Esophagus muscularis mucosa (tissue), 4 donors: ENCODE data around the gene TMCC1.

Source experiments
- EP300 ChIP-seq: sonication (generic); formaldehyde crosslinking; IDR thresholded peaks from one replicate; pipeline ENCODE4 v1.6.1; 2017; ENCODE audit warnings: antibody characterized with exemption
- POLR2A ChIP-seq: fragments of 450-650 bp; IDR thresholded peaks from one replicate; pipeline ENCODE4 v1.6.1; 2017; ENCODE audit warnings: antibody characterized with exemption, moderate library complexity, mild to moderate bottlenecking, low read depth
- POLR2AphosphoS5 ChIP-seq, 2 donors: sonication (generic); formaldehyde crosslinking; IDR thresholded peaks; one replicate each; pipeline ENCODE4 v1.6.1; 2017; ENCODE audit warnings: antibody characterized with exemption in 2 of 2
- TF ChIP-seq, protein P1 (sequence below), 3 experiments: fragments of 200-600 bp in 2 of 3; fragments of 450-650 bp in 1 of 3; sonication (generic) in 2 of 3; IDR thresholded peaks; one replicate each; pipeline ENCODE4 v1.5.1; 2017 to 2019; ENCODE audit warnings: antibody characterized with exemption in 3 of 3, mild to moderate bottlenecking in 2 of 3, moderate library complexity in 1 of 3

- TF ChIP-seq, protein P1, sequence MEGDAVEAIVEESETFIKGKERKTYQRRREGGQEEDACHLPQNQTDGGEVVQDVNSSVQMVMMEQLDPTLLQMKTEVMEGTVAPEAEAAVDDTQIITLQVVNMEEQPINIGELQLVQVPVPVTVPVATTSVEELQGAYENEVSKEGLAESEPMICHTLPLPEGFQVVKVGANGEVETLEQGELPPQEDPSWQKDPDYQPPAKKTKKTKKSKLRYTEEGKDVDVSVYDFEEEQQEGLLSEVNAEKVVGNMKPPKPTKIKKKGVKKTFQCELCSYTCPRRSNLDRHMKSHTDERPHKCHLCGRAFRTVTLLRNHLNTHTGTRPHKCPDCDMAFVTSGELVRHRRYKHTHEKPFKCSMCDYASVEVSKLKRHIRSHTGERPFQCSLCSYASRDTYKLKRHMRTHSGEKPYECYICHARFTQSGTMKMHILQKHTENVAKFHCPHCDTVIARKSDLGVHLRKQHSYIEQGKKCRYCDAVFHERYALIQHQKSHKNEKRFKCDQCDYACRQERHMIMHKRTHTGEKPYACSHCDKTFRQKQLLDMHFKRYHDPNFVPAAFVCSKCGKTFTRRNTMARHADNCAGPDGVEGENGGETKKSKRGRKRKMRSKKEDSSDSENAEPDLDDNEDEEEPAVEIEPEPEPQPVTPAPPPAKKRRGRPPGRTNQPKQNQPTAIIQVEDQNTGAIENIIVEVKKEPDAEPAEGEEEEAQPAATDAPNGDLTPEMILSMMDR (IDR thresholded peaks at IDR 0.05): no peak
- TF ChIP-seq POLR2AphosphoS5 (IDR thresholded peaks at IDR 0.05) (no peak), POLR2A (no peak), EP300 (no peak)
These were observed 20.1 kb upstream of the TMCC1 start for GRCh38 chr3:129913618-129914017.
